HL-60 (cell line): Measurements from ENCODE around the gene AVEN.

Source experiments
- GABPA ChIP-seq: IDR thresholded peaks from 2 replicates; pipeline ENCODE4 v1.6.1; 2012; ENCODE audit warnings: low read depth
- POLR2AphosphoS5 ChIP-seq: IDR thresholded peaks from 2 replicates; pipeline ENCODE4 v1.6.1; 2012; ENCODE audit warnings: low read depth
- SPI1 ChIP-seq: IDR thresholded peaks from 2 replicates; pipeline ENCODE4 v1.6.1; 2012; ENCODE audit warnings: low read depth, mild to moderate bottlenecking, borderline replicate concordance
- TF ChIP-seq, protein P1 (sequence below): IDR thresholded peaks from one replicate; pipeline ENCODE4 v1.5.1; 2011; ENCODE audit warnings: low read length, control low read depth, inconsistent platforms; ENCODE audit not compliant: insufficient read depth
- TF ChIP-seq, protein P2 (sequence below): IDR thresholded peaks from 2 replicates; pipeline ENCODE4 v1.6.1; 2012; ENCODE audit warnings: low read depth; ENCODE audit not compliant: insufficient replicate concordance

DNA sequence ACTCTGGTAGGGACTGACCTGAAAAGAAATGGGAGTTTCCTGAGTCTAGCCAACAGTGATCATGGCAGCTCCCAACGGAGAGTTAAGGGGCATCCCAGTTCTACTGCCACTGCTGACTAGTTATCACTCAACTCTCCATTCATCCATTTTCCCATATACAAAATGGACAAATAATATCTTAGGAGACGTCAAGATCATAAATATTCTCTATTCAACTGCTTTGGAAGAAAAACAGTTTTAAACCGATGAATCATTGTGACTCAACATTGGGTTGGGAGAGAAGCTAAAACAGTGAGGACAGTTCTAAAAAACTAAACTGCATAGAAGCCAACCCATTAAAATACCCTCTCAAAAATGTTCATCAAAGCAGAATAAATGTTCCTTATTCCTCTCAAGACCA is 128.3 kb downstream of the AVEN start:
- TF ChIP-seq, protein P1, sequence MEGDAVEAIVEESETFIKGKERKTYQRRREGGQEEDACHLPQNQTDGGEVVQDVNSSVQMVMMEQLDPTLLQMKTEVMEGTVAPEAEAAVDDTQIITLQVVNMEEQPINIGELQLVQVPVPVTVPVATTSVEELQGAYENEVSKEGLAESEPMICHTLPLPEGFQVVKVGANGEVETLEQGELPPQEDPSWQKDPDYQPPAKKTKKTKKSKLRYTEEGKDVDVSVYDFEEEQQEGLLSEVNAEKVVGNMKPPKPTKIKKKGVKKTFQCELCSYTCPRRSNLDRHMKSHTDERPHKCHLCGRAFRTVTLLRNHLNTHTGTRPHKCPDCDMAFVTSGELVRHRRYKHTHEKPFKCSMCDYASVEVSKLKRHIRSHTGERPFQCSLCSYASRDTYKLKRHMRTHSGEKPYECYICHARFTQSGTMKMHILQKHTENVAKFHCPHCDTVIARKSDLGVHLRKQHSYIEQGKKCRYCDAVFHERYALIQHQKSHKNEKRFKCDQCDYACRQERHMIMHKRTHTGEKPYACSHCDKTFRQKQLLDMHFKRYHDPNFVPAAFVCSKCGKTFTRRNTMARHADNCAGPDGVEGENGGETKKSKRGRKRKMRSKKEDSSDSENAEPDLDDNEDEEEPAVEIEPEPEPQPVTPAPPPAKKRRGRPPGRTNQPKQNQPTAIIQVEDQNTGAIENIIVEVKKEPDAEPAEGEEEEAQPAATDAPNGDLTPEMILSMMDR: no peak
- no peak for TF ChIP-seq POLR2AphosphoS5
- TF ChIP-seq SPI1: no peak
- TF ChIP-seq, protein P2, sequence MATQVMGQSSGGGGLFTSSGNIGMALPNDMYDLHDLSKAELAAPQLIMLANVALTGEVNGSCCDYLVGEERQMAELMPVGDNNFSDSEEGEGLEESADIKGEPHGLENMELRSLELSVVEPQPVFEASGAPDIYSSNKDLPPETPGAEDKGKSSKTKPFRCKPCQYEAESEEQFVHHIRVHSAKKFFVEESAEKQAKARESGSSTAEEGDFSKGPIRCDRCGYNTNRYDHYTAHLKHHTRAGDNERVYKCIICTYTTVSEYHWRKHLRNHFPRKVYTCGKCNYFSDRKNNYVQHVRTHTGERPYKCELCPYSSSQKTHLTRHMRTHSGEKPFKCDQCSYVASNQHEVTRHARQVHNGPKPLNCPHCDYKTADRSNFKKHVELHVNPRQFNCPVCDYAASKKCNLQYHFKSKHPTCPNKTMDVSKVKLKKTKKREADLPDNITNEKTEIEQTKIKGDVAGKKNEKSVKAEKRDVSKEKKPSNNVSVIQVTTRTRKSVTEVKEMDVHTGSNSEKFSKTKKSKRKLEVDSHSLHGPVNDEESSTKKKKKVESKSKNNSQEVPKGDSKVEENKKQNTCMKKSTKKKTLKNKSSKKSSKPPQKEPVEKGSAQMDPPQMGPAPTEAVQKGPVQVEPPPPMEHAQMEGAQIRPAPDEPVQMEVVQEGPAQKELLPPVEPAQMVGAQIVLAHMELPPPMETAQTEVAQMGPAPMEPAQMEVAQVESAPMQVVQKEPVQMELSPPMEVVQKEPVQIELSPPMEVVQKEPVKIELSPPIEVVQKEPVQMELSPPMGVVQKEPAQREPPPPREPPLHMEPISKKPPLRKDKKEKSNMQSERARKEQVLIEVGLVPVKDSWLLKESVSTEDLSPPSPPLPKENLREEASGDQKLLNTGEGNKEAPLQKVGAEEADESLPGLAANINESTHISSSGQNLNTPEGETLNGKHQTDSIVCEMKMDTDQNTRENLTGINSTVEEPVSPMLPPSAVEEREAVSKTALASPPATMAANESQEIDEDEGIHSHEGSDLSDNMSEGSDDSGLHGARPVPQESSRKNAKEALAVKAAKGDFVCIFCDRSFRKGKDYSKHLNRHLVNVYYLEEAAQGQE: no peak
- TF ChIP-seq GABPA: no peak
